Measurements from ENCODE around the gene PLA2G4A.
A peak's percentile ranks its signal among the peaks of the same experiment; 100 is the strongest.

Gene PLA2G4A

GRCh38 chr1:186828611-186829454 is at the start of gene PLA2G4A:
Gene PLA2G4A (plus strand): TSS chr1:186828949. CDS start chr1:186854355, 25,406 bp downstream.
- TF ChIP-seq POLR2A (IDR thresholded peaks at IDR 0.05; ENCODE audit: low read length) (peak; percentile 48), GATA1 (IDR thresholded peaks at IDR 0.05; ENCODE audit: low read depth, low read length) (no peak)
- peak; percentile 62 to 67 for DNase-seq

- no peak for DNase-seq
- no peak for TF ChIP-seq POLR2A (IDR thresholded peaks at IDR 0.05; ENCODE audit: low read length)
- TF ChIP-seq GATA1 (IDR thresholded peaks at IDR 0.05; ENCODE audit: low read depth, low read length) = no peak
These were observed 48.7 kb upstream of the PLA2G4A start for GRCh38 chr1:186780076-186780475.

- no peak for DNase-seq
- TF ChIP-seq POLR2A (IDR thresholded peaks at IDR 0.05; ENCODE audit: low read length) = no peak
- TF ChIP-seq GATA1 (IDR thresholded peaks at IDR 0.05; ENCODE audit: low read depth, low read length) = no peak
These were observed 47.0 kb upstream of the PLA2G4A start for GRCh38 chr1:186781730-186782129.

- TF ChIP-seq POLR2A (IDR thresholded peaks at IDR 0.05; ENCODE audit: low read length) (no peak), GATA1 (IDR thresholded peaks at IDR 0.05; ENCODE audit: low read depth, low read length) (no peak)
- DNase-seq = no peak
These were observed 46.0 kb upstream of the PLA2G4A start for GRCh38 chr1:186782791-186783190.

GRCh38 chr1:186783193-186783592 is 45.6 kb upstream of the PLA2G4A start:
- DNase-seq = no peak
- TF ChIP-seq GATA1 (IDR thresholded peaks at IDR 0.05; ENCODE audit: low read depth, low read length) (no peak), POLR2A (IDR thresholded peaks at IDR 0.05; ENCODE audit: low read length) (no peak)

GRCh38 chr1:186785503-186785902 is 43.2 kb upstream of the PLA2G4A start:
- DNase-seq = no peak
- no peak for TF ChIP-seq POLR2A (IDR thresholded peaks at IDR 0.05; ENCODE audit: low read length)
- no peak for TF ChIP-seq GATA1 (IDR thresholded peaks at IDR 0.05; ENCODE audit: low read depth, low read length)

- TF ChIP-seq POLR2A (IDR thresholded peaks at IDR 0.05; ENCODE audit: low read length) = no peak
- no peak for TF ChIP-seq GATA1 (IDR thresholded peaks at IDR 0.05; ENCODE audit: low read depth, low read length)
These were observed 38.6 kb upstream of the PLA2G4A start for GRCh38 chr1:186790101-186790500.

GRCh38 chr1:186792870-186793581 is 35.7 kb upstream of the PLA2G4A start:
- TF ChIP-seq GATA1 (IDR thresholded peaks at IDR 0.05; ENCODE audit: low read depth, low read length) (no peak), POLR2A (IDR thresholded peaks at IDR 0.05; ENCODE audit: low read length) (no peak)
- DNase-seq = no peak

More at GRCh38 chr1:186790101-186790500, 38.6 kb upstream of the PLA2G4A start:
- DNase-seq = no peak

GRCh38 chr1:186793582-186793927 is 35.2 kb upstream of the PLA2G4A start:
- DNase-seq = no peak
- TF ChIP-seq GATA1 (IDR thresholded peaks at IDR 0.05; ENCODE audit: low read depth, low read length) (no peak), POLR2A (IDR thresholded peaks at IDR 0.05; ENCODE audit: low read length) (no peak)

- DNase-seq = no peak
- TF ChIP-seq GATA1 (IDR thresholded peaks at IDR 0.05; ENCODE audit: low read depth, low read length) (no peak), POLR2A (IDR thresholded peaks at IDR 0.05; ENCODE audit: low read length) (no peak)
These were observed 29.6 kb upstream of the PLA2G4A start for GRCh38 chr1:186798960-186799688.

- no peak for TF ChIP-seq POLR2A (IDR thresholded peaks at IDR 0.05; ENCODE audit: low read length)
- TF ChIP-seq GATA1 (IDR thresholded peaks at IDR 0.05; ENCODE audit: low read depth, low read length) = no peak
- DNase-seq = no peak
These were observed 29.1 kb upstream of the PLA2G4A start for GRCh38 chr1:186799689-186800054.

GRCh38 chr1:186802388-186802787 is 26.4 kb upstream of the PLA2G4A start:
- no peak for DNase-seq
- TF ChIP-seq GATA1 (IDR thresholded peaks at IDR 0.05; ENCODE audit: low read depth, low read length) (no peak), POLR2A (IDR thresholded peaks at IDR 0.05; ENCODE audit: low read length) (no peak)

- no peak for TF ChIP-seq POLR2A (IDR thresholded peaks at IDR 0.05; ENCODE audit: low read length)
- TF ChIP-seq GATA1 (IDR thresholded peaks at IDR 0.05; ENCODE audit: low read depth, low read length) = no peak
- DNase-seq = no peak
These were observed 24.1 kb upstream of the PLA2G4A start for GRCh38 chr1:186804679-186805078.

- peak; percentile 13 to 17 for DNase-seq
- TF ChIP-seq POLR2A (IDR thresholded peaks at IDR 0.05; ENCODE audit: low read length) (no peak), GATA1 (IDR thresholded peaks at IDR 0.05; ENCODE audit: low read depth, low read length) (no peak)
These were observed 22.3 kb upstream of the PLA2G4A start for GRCh38 chr1:186806477-186806876.

Data from erythroblast (primary cell).